ENCODE results near the gene PRICKLE2.

PRICKLE2 gene, protein sequence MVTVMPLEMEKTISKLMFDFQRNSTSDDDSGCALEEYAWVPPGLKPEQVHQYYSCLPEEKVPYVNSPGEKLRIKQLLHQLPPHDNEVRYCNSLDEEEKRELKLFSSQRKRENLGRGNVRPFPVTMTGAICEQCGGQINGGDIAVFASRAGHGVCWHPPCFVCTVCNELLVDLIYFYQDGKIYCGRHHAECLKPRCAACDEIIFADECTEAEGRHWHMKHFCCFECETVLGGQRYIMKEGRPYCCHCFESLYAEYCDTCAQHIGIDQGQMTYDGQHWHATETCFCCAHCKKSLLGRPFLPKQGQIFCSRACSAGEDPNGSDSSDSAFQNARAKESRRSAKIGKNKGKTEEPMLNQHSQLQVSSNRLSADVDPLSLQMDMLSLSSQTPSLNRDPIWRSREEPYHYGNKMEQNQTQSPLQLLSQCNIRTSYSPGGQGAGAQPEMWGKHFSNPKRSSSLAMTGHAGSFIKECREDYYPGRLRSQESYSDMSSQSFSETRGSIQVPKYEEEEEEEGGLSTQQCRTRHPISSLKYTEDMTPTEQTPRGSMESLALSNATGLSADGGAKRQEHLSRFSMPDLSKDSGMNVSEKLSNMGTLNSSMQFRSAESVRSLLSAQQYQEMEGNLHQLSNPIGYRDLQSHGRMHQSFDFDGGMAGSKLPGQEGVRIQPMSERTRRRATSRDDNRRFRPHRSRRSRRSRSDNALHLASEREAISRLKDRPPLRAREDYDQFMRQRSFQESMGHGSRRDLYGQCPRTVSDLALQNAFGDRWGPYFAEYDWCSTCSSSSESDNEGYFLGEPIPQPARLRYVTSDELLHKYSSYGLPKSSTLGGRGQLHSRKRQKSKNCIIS

DNA sequence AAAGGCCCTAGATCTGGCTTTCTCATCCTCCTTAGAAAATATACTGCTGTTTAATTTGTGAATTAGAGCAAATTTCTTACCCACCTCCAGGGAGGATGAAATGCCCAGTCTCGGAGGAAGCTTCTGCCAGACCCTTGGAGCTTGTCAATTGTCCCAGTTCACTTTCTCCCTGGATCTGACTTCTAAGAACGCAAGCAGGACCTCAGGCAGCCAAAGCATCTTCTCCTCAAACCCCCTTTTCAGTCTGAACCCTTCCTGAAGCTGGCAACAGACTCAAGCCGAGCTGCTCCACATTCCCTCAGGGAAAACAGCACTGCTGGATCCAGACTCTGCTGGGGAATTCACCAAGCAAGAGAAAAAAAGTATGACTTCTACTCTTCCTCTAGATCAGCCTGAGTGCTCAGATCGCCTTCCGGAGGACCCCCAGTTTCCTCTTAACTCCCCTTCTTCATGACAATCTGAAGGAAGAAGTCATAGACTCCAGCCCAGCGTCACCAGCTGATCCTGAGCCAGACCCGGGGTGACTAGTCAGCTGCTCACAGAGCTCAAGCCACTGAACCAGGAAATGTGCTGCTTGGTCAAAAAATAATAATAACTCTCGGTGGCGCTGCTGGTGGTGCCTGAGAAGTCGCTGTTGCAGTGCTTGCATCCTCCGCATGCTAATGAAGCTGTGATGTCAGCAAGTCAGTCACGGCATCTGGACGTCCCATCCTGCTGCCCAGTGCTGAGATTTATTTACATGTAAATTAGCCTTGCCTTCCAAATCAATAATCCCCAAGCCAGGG is at the start of gene PRICKLE2:
Gene PRICKLE2 (minus strand): TSS at position 641 of the 785 bp plus-strand sequence. CDS start 26,539 bp downstream, outside the sequence.
- Mint-ChIP-seq H3K9me3 (no peaks in the 10 kb centered on the region), H3K27me3 (peaks cover 26% of the 10 kb centered on the region)

GRCh38 chr3:64272842-64273241 is 47.6 kb upstream of the PRICKLE2 start:
- Mint-ChIP-seq H3K9me3 (no peaks in the 10 kb centered on the region), H3K27ac (no peak overlapping the region), H3K27me3 (peaks cover 33% of the 10 kb centered on the region), H3K4me1 (no peaks in the 10 kb centered on the region), H3K4me3 (no peak overlapping the region)
- no peak for ATAC-seq
- DNase-seq = no peak

More for the DNA sequence above, at the start of gene PRICKLE2:
- no peak for ATAC-seq
- H3K27ac Mint-ChIP-seq = peak within 1 kb of the TSS in 1 of 2 donors; percentile 30
- no peaks in the 10 kb centered on the region for H3K4me1 Mint-ChIP-seq
- DNase-seq = no peak
- peak within 1 kb of the TSS; percentile 21 to 25 for H3K4me3 Mint-ChIP-seq

DNA sequence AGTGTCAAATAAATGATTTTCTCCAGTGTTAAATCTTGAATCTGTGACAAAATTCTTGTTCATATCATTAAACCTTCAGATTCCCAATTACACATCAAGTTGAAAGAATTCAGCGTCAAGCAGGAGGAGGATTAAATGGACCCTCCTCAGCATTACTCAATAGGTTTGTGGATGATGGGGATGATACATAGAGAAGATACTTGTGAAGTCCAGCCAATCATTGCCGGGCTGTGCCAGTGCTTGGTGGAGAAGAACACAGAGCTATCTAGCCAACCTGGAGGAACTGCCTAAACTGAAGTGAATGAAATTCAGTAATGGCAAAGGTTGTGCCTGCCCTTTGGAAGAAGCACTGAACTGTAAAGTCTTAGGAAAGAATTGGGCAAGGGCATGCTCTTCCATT is 47.0 kb upstream of the PRICKLE2 start:
- Mint-ChIP-seq H3K27me3 (peaks cover 39% of the 10 kb centered on the region), H3K9me3 (no peaks in the 10 kb centered on the region), H3K4me1 (no peaks in the 10 kb centered on the region), H3K27ac (no peak overlapping the region), H3K4me3 (no peak overlapping the region)
- ATAC-seq = no peak
- no peak for DNase-seq

- H3K27ac Mint-ChIP-seq = no peak overlapping the region
- DNase-seq = no peak
- H3K27me3 Mint-ChIP-seq = peaks cover 46% of the 10 kb centered on the region
- ATAC-seq = no peak
- no peak overlapping the region for H3K4me3 Mint-ChIP-seq
- no peaks in the 10 kb centered on the region for H3K4me1 Mint-ChIP-seq
- no peaks in the 10 kb centered on the region for H3K9me3 Mint-ChIP-seq
These were observed 46.4 kb upstream of the PRICKLE2 start for GRCh38 chr3:64271631-64272030.

DNA sequence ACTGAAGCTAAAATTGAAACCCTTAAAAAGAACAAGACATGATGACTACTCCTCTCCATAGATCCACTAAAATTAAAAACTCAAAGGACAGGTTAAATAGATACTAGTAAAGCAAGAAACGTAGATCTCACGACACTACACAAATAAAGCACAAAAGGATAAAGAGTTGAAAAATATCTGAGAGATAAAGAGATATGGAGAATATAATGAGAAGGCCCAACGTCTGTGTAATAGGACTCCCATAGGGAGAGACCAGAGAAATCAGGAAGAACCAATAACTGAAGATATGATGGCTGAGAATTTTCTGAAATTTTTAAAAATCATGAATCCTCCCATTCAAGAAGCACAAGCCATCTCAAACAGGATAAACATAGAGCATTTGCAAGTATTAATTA is 45.6 kb upstream of the PRICKLE2 start:
- H3K4me3 Mint-ChIP-seq = no peak overlapping the region
- ATAC-seq (no peak), DNase-seq (no peak)
- no peak overlapping the region for H3K27ac Mint-ChIP-seq
- H3K27me3 Mint-ChIP-seq = peaks cover 53% of the 10 kb centered on the region
- H3K9me3 Mint-ChIP-seq = no peaks in the 10 kb centered on the region
- no peaks in the 10 kb centered on the region for H3K4me1 Mint-ChIP-seq

DNA sequence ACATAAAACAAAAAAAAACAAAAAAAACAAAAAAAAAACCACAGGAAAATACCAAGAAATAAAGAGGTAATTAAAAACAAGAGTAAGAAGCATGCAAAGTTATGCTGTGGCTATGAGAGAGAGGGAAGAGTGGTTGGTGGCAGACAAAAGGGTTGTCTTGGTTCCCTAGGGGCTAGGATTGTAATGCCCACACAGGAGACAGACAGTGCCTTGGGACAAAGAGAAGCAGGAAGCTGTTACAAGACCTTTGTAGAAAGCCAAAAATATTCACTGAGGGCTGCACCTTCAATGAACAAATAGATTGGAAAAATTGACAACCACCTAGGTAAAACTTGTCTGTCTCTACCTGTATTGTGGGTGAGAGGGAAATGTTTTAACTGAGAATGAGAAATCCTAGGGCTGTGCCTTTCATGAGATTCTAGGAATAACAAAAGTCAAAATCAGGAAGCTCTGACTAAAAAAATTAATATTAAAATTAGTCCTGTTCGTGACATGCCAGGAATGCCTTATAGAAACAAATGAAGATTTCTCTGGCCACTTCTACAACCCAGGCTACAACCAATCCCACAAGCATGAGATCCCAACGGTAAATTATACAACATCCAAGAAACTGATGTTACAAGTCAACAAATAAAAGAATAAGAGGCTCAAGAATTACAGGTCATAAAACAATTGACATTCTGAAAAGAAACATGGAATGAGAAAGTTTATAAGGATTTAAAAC is 45.0 kb upstream of the PRICKLE2 start:
- DNase-seq = no peak
- no peaks in the 10 kb centered on the region for H3K4me1 Mint-ChIP-seq
- no peak for ATAC-seq
- H3K4me3 Mint-ChIP-seq = no peak overlapping the region
- peaks cover 59% of the 10 kb centered on the region for H3K27me3 Mint-ChIP-seq
- H3K27ac Mint-ChIP-seq = no peak overlapping the region
- H3K9me3 Mint-ChIP-seq = no peaks in the 10 kb centered on the region

- DNase-seq (no peak), ATAC-seq (no peak)
- no peaks in the 10 kb centered on the region for H3K4me1 Mint-ChIP-seq
- no peaks in the 10 kb centered on the region for H3K9me3 Mint-ChIP-seq
- peaks cover 66% of the 10 kb centered on the region for H3K27me3 Mint-ChIP-seq
- no peak overlapping the region for H3K4me3 Mint-ChIP-seq
- no peak overlapping the region for H3K27ac Mint-ChIP-seq
These were observed 43.7 kb upstream of the PRICKLE2 start for GRCh38 chr3:64268926-64269325.

- peak overlapping the region in 1 of 2 donors; percentile 61 for H3K27ac Mint-ChIP-seq
- DNase-seq (no peak), ATAC-seq (no peak)
- no peak overlapping the region for H3K4me3 Mint-ChIP-seq
- H3K9me3 Mint-ChIP-seq = no peaks in the 10 kb centered on the region
- H3K27me3 Mint-ChIP-seq = peaks cover 68% of the 10 kb centered on the region
- no peaks in the 10 kb centered on the region for H3K4me1 Mint-ChIP-seq
These were observed 42.7 kb upstream of the PRICKLE2 start for GRCh38 chr3:64267721-64268604.

DNA sequence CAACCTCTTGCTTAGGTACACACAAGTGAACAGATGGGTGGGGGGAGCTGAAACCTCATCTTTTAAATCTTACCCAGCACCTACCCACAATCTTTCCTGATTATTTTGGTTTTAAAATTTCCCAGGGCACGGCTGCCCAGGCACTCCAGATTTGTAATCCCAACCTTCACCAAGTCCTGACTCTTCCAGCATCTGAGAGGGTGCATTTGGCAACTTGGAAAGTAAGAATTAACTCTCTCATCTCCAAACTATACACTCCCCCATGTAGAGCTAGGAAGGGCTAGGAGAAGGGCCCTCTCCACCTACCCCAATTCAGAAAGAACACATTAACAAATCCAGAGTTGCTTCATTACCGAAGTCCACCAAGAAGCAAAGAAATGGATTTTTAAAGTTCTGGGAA is 41.7 kb upstream of the PRICKLE2 start:
- ATAC-seq (no peak), DNase-seq (no peak)
- no peaks in the 10 kb centered on the region for H3K4me1 Mint-ChIP-seq
- H3K4me3 Mint-ChIP-seq = no peak overlapping the region
- peaks cover 76% of the 10 kb centered on the region for H3K27me3 Mint-ChIP-seq
- no peaks in the 10 kb centered on the region for H3K9me3 Mint-ChIP-seq
- no peak overlapping the region for H3K27ac Mint-ChIP-seq

DNA sequence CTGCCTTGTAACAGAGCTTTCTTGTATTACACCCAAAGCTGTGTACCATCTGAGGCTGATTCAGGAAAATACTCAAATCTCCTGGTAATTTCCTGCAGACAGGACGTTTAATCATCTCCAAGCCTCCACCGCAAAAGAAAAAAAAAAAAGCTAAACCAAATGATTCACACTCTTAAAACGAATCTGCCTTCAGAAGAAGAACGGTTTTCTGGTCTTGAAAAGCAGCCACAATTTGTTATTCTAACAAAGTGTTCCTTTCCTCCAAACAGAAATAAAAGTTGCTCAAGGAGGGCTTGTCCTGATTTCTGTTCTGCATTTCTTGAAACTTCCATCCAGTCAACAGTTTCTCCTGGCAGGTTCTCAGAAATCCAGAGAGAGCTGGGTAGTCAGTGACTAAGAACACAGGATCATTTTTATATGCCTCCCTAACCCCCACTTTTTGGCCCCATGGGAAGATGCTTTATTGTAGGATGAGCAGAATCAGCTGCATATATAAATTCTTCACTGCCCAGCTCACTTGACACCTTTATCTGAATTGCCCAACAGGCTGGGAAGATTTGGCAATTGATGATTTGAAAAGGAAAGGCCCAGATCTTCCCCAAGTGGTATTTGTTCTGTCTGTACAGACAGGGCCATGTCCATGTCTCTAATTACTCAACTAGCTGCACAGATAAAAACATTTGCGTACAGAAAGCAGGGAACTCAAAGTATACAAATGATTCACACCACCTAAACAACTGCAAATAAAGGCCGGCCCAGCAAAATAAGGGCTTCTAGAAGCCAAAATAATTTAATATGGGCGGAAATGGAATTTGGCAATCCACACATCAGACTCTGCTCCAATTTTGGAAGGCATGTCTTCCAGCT is 41.0 kb upstream of the PRICKLE2 start:
- peaks cover 0 to 4% of the 10 kb centered on the region in 2 donors for H3K9me3 Mint-ChIP-seq
- ATAC-seq (no peak), DNase-seq (no peak)
- no peak overlapping the region for H3K27ac Mint-ChIP-seq
- peaks cover 77% of the 10 kb centered on the region for H3K27me3 Mint-ChIP-seq
- no peaks in the 10 kb centered on the region for H3K4me1 Mint-ChIP-seq
- H3K4me3 Mint-ChIP-seq = no peak overlapping the region

DNA sequence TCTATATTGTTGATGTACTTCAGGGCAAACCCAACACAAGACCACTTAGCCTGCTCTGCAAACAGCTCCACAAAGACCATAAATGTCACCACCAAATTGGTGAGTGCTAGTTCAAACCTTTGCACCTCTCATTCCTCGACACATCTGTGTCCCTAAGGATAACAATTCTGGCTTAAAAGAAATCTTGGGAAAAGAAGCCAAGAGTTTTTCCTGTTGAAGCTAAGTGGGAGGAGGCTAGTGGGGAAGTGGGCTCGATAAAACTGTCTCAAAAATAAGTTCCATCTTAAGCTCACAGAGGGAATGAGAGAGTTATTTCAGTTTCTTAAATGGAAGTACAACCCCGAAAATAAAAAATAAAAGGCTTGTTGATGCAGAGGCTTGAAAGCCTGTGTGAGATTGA is 40.4 kb upstream of the PRICKLE2 start:
- H3K27me3 Mint-ChIP-seq = peaks cover 74% of the 10 kb centered on the region
- H3K4me1 Mint-ChIP-seq = no peaks in the 10 kb centered on the region
- no peak for ATAC-seq
- peaks cover 0 to 4% of the 10 kb centered on the region in 2 donors for H3K9me3 Mint-ChIP-seq
- H3K27ac Mint-ChIP-seq = no peak overlapping the region
- DNase-seq = no peak
- H3K4me3 Mint-ChIP-seq = no peak overlapping the region

DNA sequence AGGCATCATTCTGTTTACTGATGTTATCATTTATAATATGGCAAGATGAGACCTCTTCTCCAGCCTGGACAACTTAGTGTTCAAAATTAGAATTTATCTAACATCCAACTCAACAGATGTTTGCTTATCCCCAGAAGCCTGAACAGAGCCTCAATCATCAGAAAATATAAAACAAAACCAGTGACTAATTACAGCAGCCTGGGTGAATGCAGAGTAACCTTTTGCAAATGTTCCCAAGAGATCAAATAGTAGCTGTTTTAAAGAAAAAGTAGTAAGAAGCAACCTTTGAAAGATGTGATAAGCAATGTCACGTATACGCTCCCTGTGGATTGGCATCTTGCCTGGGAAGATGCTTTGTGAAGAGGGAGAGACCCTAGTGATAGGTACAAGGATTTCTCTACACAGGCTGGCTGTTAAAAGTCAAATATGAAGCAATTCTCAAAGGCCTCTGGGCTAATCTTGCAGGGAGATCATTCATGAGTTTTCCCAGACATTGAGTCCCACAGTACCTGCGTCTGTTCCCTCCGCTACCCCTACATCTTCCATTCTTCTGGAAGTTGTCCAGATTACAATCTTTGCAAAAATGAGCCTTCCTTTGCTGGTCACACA is 39.3 kb upstream of the PRICKLE2 start:
- peaks cover 0 to 4% of the 10 kb centered on the region in 2 donors for H3K9me3 Mint-ChIP-seq
- H3K4me3 Mint-ChIP-seq = no peak overlapping the region
- ATAC-seq = no peak
- no peak for DNase-seq
- H3K27ac Mint-ChIP-seq = no peak overlapping the region
- peaks cover 74% of the 10 kb centered on the region for H3K27me3 Mint-ChIP-seq
- H3K4me1 Mint-ChIP-seq = no peaks in the 10 kb centered on the region

DNA sequence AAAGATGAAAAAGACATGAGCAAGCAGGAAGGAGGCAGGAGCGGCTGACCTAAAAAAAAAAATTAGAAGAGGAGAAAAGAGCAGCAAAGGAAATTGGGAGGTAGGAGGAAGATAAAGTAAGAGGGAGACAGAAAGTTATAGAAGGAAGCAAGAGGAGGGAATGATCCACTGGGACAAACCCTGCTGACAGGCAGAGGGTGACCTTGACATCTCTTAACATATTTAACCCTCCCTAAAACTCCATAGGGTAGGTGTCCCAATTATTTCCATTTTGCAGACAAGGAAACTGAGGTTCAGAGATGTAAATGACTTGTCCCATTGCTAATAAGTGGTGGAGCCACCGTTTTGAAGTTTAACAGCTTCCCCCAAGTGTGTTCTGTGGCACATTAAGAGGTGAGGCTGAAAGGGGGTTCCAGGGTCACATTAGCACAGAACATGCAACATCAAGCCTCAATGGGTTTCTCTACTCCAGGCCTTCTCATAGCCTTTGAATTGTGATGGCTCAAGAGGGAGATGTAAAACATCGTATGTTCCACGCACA is 37.4 kb upstream of the PRICKLE2 start:
- Mint-ChIP-seq H3K4me3 (no peak overlapping the region), H3K27ac (no peak overlapping the region), H3K9me3 (peaks cover 0 to 4% of the 10 kb centered on the region in 2 donors), H3K4me1 (no peaks in the 10 kb centered on the region), H3K27me3 (peaks cover 56% of the 10 kb centered on the region)
- ATAC-seq (no peak), DNase-seq (no peak)

All from stimulated activated naive CD8-positive, alpha-beta T cell treated with anti-CD3 and anti-CD28 coated beads, Interleukin-15, amount 100 ng/mL, for 72 hours (primary cell).